Prostate gland (tissue), 2 donors: ENCODE data around the gene TSSK6. TPM values are rescaled to one million over a fixed set of nuclear protein-coding genes. Genes with fewer than 3 reads are reported as not detected.

Source experiments
- DNase-seq: peaks from one replicate; pipeline ENCODE4 v3.0.0-alpha.2; 2019; ENCODE audit warnings: low spot score
- H3K27ac ChIP-seq, 2 donors: fragments of 200-600 bp; sonication (generic); 2 replicates each; pipeline ENCODE4 v1.5.1; 2017 to 2019
- H3K27me3 ChIP-seq: fragments of 200-600 bp; sonication (generic); replicated peaks from 2 replicates; pipeline ENCODE4 v1.5.1; 2019; ENCODE audit not compliant: insufficient read depth
- H3K36me3 ChIP-seq, 2 donors: fragments of 200-600 bp; sonication (generic); 1 replicate in 1 of 2; 2 replicates in 1 of 2; pipeline versions ENCODE4 v1.5.1 to v1.8.1; 2017 to 2019
- H3K4me1 ChIP-seq: fragments of 200-600 bp; sonication (generic); replicated peaks from 2 replicates; pipeline ENCODE4 v1.5.1; 2019
- H3K4me3 ChIP-seq, 2 donors: fragments of 200-600 bp; sonication (generic); 2 replicates each; pipeline ENCODE4 v1.5.1; 2017 to 2019
- H3K9me3 ChIP-seq: fragments of 200-600 bp; sonication (generic); 2 replicates; pipeline ENCODE4 v1.5.1; 2017
- POLR2A ChIP-seq: fragments of 450-650 bp; IDR thresholded peaks from one replicate; pipeline ENCODE4 v1.6.1; 2016; ENCODE audit warnings: antibody characterized with exemption, mild to moderate bottlenecking
- POLR2AphosphoS5 ChIP-seq: sonication (generic); formaldehyde crosslinking; IDR thresholded peaks from one replicate; pipeline ENCODE4 v1.6.1; 2017; ENCODE audit warnings: antibody characterized with exemption
- WGBS: methylation state at CpG from one replicate; pipeline ENCODE4 v1.1.5; 2018; 5-methylcytosine and 5-hydroxymethylcytosine counted together
- intact Hi-C: fragments of 100-400 bp; cut with DNase I; formaldehyde crosslinking; loops from one replicate; pipeline ENCODE4 v1.14.2; 2022
- total RNA-seq, 2 donors: library from RNA; depleted of rRNA; stranded (reverse); fragments of >200 nt; gene quantifications; one replicate each; pipeline ENCODE4 v1.1.0, GENCODE V29; 2016
- TF ChIP-seq, protein P1 (sequence below), 4 experiments: fragments of 200-600 bp in 2 of 4; fragments of 450-650 bp in 2 of 4; sonication (generic) in 2 of 4; IDR thresholded peaks; 1 replicate in 3 of 4; 2 replicates in 1 of 4; pipeline ENCODE4 v1.5.1; 2016 to 2019; ENCODE audit warnings: antibody characterized with exemption in 4 of 4, mild to moderate bottlenecking in 2 of 4, moderate library complexity in 2 of 4

Gene TSSK6
- total RNA-seq, 2 donors from 2014 or later = 7.3 to 22.3 TPM

DNA sequence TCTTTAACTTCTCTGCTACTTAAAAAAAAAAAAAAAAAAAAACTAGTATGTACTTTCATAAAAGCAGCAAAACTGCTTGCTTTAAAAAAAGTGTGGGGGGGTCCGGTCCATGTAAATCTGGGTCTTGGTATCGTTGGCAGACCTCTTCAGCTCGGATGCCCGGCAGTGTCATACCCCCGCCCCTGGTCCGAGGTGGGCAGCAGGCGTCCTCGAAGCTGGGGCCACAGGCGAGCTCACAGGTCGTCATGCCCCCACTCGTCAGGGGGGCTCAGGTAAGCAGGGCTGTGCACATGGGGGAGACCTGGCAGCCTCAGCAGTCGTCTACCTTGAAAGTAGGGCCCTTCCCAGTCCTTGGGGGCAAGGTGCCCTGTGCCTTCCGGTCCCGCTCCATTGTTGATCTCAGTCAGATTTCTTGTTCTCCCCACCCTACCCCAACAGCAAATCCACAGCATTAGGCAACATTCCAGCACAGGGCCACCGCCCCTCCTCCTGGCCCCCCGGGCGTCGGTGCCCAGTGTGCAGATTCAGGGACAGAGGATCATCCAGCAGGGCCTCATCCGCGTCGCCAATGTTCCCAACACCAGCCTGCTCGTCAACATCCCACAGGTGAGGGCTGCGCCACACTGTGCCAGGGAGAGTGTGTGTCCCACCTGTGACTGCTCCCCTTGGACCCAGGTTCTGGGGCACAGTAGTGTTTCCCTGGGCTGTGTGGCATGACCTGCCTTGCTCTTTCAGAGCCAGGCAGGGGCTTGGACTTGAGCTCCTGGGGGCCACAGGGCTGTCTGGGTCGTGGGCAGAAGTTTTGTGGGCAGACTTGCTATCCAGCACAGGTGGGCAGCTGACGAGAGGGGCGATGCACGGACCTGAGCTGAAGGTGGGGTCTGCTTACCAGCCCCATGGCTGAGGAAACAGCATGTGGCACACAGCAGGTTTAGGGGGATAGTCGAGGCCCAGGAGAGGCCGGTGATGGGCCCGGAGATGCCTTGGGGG lies 19.4 kb downstream of the TSSK6 start:
- peaks cover 6 to 16% of the 10 kb centered on the region in 2 donors for H3K36me3 ChIP-seq
- TF ChIP-seq, protein P1, sequence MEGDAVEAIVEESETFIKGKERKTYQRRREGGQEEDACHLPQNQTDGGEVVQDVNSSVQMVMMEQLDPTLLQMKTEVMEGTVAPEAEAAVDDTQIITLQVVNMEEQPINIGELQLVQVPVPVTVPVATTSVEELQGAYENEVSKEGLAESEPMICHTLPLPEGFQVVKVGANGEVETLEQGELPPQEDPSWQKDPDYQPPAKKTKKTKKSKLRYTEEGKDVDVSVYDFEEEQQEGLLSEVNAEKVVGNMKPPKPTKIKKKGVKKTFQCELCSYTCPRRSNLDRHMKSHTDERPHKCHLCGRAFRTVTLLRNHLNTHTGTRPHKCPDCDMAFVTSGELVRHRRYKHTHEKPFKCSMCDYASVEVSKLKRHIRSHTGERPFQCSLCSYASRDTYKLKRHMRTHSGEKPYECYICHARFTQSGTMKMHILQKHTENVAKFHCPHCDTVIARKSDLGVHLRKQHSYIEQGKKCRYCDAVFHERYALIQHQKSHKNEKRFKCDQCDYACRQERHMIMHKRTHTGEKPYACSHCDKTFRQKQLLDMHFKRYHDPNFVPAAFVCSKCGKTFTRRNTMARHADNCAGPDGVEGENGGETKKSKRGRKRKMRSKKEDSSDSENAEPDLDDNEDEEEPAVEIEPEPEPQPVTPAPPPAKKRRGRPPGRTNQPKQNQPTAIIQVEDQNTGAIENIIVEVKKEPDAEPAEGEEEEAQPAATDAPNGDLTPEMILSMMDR (IDR thresholded peaks at IDR 0.05) = no peak
- TF ChIP-seq POLR2AphosphoS5 = no peak
- no peak for TF ChIP-seq POLR2A
- no peaks in the 10 kb centered on the region for H3K27me3 ChIP-seq
- H3K9me3 ChIP-seq = no peaks in the 10 kb centered on the region
- WGBS = 89% methylated on average over 30 of the region's 30 CpGs
- H3K4me3 ChIP-seq = no peak overlapping the region
- H3K27ac ChIP-seq = no peak overlapping the region
- intact Hi-C loops = no loop called here
- no peaks in the 10 kb centered on the region for H3K4me1 ChIP-seq
- DNase-seq = no peak

DNA sequence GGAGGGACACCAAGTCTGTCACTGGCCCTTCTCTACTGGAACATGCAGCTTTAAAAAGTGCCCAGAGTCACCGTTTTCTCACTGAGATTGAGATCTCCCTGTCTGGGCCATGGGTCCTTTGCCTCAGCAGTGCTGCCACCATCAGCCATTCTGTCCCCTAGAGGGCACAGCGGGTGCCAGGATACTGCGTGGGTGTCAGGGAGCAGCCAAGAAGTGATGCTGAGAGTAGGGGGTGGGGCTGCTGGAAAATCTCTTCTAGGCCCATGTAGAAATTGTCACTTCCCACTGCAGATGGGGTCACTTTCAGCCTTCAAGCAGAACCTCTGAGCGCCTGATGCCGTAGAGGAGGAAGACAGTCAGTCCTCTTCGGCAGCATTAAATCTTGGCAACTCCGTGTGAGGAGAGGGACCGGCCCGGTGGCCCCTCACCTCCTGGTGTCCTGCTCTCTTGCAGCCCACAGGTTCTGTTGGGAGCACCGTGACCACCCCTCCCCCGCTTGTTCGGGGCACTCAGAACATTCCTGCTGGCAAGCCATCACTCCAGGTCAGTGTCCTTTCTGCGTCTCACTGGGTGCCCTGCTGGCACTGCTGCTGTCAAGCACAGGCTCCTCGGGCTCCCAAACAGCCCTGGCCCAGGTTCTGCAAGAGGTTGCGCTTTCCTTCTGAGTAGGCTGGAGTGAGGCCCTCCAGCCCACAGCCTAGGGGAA lies 21.4 kb downstream of the TSSK6 start:
- H3K36me3 ChIP-seq = peaks cover 6 to 16% of the 10 kb centered on the region in 2 donors
- TF ChIP-seq, protein P1 (IDR thresholded peaks at IDR 0.05) = no peak
- no peak for TF ChIP-seq POLR2A
- TF ChIP-seq POLR2AphosphoS5 = no peak
- H3K4me3 ChIP-seq = no peak overlapping the region
- H3K27ac ChIP-seq = no peak overlapping the region
- no peaks in the 10 kb centered on the region for H3K27me3 ChIP-seq
- 83% methylated on average over 15 of the region's 15 CpGs for WGBS
- intact Hi-C loops = loop anchor here (5.0 kb wide), 1 partner anchor 347 kb away; no protein-coding TSS in a partner anchor
- DNase-seq = no peak
- no peaks in the 10 kb centered on the region for H3K9me3 ChIP-seq
- H3K4me1 ChIP-seq = no peaks in the 10 kb centered on the region

DNA sequence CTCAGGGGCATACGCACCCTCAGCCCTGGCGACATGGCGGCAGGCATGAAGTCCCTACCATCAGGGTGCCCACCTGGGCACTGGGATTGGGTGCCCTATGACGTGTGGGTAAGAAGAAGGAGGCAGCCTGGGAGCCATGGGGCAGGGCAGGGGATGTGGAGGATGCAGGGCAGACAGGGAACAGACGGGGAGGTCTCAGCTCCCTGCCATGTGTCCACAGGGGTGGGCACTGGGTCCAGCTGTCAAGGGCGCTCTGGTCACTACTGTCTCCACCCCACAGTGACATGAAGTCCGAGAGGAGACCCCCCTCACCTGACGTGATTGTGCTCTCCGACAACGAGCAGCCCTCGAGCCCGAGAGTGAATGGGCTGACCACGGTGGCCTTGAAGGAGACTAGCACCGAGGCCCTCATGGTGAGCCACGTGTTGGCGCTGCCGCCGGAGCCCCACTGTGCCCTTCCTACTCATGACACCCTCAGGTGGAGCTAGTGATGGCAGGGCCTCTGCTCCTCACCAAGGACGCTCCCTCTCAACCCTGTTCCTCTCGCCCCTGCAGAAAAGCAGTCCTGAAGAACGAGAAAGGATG lies 23.2 kb downstream of the TSSK6 start:
- DNase-seq = no peak
- Histone ChIP-seq H3K27ac (no peak overlapping the region), H3K4me3 (no peak overlapping the region), H3K4me1 (no peaks in the 10 kb centered on the region), H3K36me3 (peaks cover 3 to 16% of the 10 kb centered on the region in 2 donors), H3K9me3 (no peaks in the 10 kb centered on the region), H3K27me3 (no peaks in the 10 kb centered on the region)
- 85% methylated on average over 20 of the region's 21 CpGs for WGBS
- intact Hi-C loops = loop anchor here (5.0 kb wide), 1 partner anchor 345 kb away; no protein-coding TSS in a partner anchor
- TF ChIP-seq POLR2A (no peak), POLR2AphosphoS5 (no peak)
- TF ChIP-seq, protein P1 (IDR thresholded peaks at IDR 0.05) = no peak

DNA sequence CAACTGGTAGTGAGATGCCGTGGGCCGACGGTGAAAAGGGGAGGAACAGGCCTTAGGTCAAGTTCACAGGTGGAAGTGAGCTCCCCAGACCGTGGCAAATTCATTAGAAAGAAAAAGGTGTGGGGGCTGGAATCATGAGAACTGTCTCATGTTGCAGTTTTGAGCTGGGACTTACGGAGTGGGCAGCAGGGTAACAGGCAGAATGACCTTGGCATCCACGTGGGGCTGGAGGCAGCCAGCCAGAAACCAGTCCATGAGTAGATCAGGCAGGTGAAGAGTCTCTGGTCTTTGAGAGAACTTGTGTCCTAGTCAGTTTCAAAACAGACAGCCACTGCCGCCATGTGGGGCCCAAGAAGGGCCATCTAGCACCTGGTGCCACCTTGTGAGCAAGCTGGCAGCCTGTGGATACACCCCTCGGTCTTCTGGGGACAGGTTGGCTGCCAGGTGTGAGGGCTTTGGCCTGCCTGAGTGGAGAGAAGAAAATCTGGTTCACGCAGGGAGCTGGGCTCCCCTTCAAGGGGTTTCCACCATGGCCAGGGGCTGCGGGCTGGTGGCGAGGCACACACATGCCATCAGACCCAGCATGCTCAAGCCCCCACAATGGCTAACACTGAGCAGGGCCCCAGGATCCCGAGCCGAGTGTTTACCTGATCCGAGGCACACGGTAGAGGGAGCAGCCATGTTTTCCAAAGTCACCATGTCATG lies 23.9 kb downstream of the TSSK6 start:
- Histone ChIP-seq H3K4me3 (no peak overlapping the region), H3K9me3 (no peaks in the 10 kb centered on the region), H3K27ac (no peak overlapping the region), H3K27me3 (no peaks in the 10 kb centered on the region), H3K4me1 (no peaks in the 10 kb centered on the region), H3K36me3 (peaks cover 3 to 13% of the 10 kb centered on the region in 2 donors)
- DNase-seq = no peak
- TF ChIP-seq POLR2A (no peak), POLR2AphosphoS5 (no peak)
- TF ChIP-seq, protein P1 (IDR thresholded peaks at IDR 0.05) = no peak
- intact Hi-C loops = loop anchor here (5.0 kb wide), 1 partner anchor 344 kb away; no protein-coding TSS in a partner anchor
- 88% methylated on average over 15 of the region's 15 CpGs for WGBS
